Measurements from ENCODE around the gene ADAP1. TPM values are rescaled to one million over a fixed set of nuclear protein-coding genes. Genes with fewer than 3 reads are reported as not detected.

ADAP1 gene
- total RNA-seq, 1 donor from 2014 or later = 26.9 TPM

DNA sequence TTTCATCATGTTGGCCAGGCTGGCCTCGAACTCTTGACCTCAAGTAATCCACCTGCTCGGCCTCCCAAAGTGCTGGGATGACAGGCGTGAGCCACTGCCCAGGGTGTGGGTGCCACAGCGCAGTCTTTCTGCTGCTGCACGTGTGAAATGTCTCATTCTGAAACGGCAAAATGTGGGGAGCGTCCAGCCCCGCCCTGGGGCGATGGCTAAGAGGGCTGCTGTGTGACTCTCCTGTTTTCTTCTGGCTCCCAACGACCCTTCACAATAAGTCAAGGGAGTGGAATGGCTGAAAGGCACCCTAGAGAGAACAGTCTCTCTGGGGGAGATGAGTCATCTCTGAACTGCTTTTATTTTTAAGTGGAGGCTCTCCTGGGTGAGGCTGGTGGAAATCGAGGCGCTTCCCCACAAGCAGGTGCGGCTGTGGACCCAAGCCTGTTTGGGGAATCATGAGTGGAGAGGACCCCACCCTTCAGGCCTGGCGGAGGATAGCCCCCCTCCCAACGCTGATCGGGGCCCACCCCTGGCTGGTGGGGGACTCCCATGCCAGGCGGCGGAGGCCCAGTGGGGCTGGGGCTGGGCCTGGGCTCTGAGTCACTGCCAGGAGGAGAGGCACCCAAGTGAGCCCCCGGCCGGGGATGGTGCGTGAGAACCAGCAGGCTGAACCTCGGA is 18.0 kb downstream of the ADAP1 start:
- FAIRE-seq = peak; percentile 64
- no peak for DNase-seq (ENCODE audit: low read depth)
- Histone ChIP-seq H3K4me3 (ENCODE audit: low read depth, low read length) (no peak overlapping the region), H3K36me3 (ENCODE audit: control insufficient read depth, insufficient read depth, low read length) (no peaks in the 10 kb centered on the region), H3K27me3 (ENCODE audit: control insufficient read depth, insufficient read depth, low read length) (no peaks in the 10 kb centered on the region)
- no peak for TF ChIP-seq CTCF (IDR thresholded peaks at IDR 0.05; ENCODE audit: insufficient read depth, low read length, severe bottlenecking)

DNA sequence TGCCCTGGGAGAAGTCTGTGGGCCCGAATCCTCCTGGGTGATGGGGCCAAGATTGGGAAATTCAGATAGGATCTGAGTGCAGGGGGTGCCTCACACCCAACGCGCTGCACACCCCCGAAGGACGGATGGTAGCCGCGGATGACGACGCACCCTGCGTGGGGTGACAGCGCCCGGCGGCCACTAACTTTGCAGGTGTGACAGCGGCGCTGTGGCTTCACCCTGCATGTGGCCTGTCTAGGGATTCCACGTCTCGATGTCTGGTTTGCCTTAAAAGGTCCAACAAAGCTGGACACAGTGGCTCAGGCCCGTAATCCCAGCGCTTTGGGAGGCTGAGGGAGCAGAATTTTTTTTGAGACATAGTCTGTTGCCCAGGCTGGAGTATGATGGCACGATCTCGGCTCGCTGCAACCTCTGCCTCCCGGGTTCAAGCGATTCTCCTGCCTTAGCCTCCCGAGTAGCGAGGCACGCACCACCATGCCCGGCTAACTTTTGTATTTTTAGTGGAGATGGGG is 18.6 kb downstream of the ADAP1 start:
- Histone ChIP-seq H3K4me3 (ENCODE audit: low read depth, low read length) (no peak overlapping the region), H3K27me3 (ENCODE audit: control insufficient read depth, insufficient read depth, low read length) (no peaks in the 10 kb centered on the region), H3K36me3 (ENCODE audit: control insufficient read depth, insufficient read depth, low read length) (no peaks in the 10 kb centered on the region)
- DNase-seq (ENCODE audit: low read depth) (no peak), FAIRE-seq (no peak)
- TF ChIP-seq CTCF (IDR thresholded peaks at IDR 0.05; ENCODE audit: insufficient read depth, low read length, severe bottlenecking) = no peak

GRCh38 chr7:935164-935873 is 19.2 kb downstream of the ADAP1 start:
- Histone ChIP-seq H3K36me3 (ENCODE audit: control insufficient read depth, insufficient read depth, low read length) (no peaks in the 10 kb centered on the region), H3K4me3 (ENCODE audit: low read depth, low read length) (no peak overlapping the region), H3K27me3 (ENCODE audit: control insufficient read depth, insufficient read depth, low read length) (no peaks in the 10 kb centered on the region)
- TF ChIP-seq CTCF (IDR thresholded peaks at IDR 0.05; ENCODE audit: insufficient read depth, low read length, severe bottlenecking) = no peak
- no peak for DNase-seq (ENCODE audit: low read depth)
- no peak for FAIRE-seq

GRCh38 chr7:934469-935163 is 19.9 kb downstream of the ADAP1 start:
- Histone ChIP-seq H3K27me3 (ENCODE audit: control insufficient read depth, insufficient read depth, low read length) (no peaks in the 10 kb centered on the region), H3K4me3 (ENCODE audit: low read depth, low read length) (no peak overlapping the region), H3K36me3 (ENCODE audit: control insufficient read depth, insufficient read depth, low read length) (no peaks in the 10 kb centered on the region)
- DNase-seq (ENCODE audit: low read depth) (no peak), FAIRE-seq (no peak)
- no peak for TF ChIP-seq CTCF (IDR thresholded peaks at IDR 0.05; ENCODE audit: insufficient read depth, low read length, severe bottlenecking)

- Histone ChIP-seq H3K4me3 (ENCODE audit: low read depth, low read length) (no peak overlapping the region), H3K36me3 (ENCODE audit: control insufficient read depth, insufficient read depth, low read length) (no peaks in the 10 kb centered on the region), H3K27me3 (ENCODE audit: control insufficient read depth, insufficient read depth, low read length) (no peaks in the 10 kb centered on the region)
- TF ChIP-seq CTCF (IDR thresholded peaks at IDR 0.05; ENCODE audit: insufficient read depth, low read length, severe bottlenecking) = no peak
- DNase-seq (ENCODE audit: low read depth) (no peak), FAIRE-seq (no peak)
Observed at GRCh38 chr7:932651-932975, 21.9 kb downstream of the ADAP1 start.
